OCI-LY3 (cell line): ENCODE measurements around the gene CLEC9A.

ENCODE experiments used
- H2AFZ ChIP-seq: fragments of 200-600, 300-600 bp; shearing (Covaris generic); 2 replicates; pipeline ENCODE4 v1.6.0; 2014; ENCODE audit warnings: antibody characterized with exemption, low read depth, low read length
- H3K27ac ChIP-seq: fragments of 200-600, 300-600 bp; sonication (generic); 2 replicates; pipeline ENCODE4 v1.5.1; 2014; ENCODE audit warnings: mild to moderate bottlenecking, low read length, moderate library complexity, mixed read lengths
- H3K27me3 ChIP-seq: fragments of 200-600, 300-600 bp; sonication (generic); 2 replicates; pipeline ENCODE4 v1.6.1; 2014; ENCODE audit warnings: low read depth, low read length, mixed read lengths
- H3K36me3 ChIP-seq: fragments of 200-600, 300-600 bp; sonication (generic); replicated peaks from 2 replicates; pipeline ENCODE3; 2014; ENCODE audit warnings: low read depth, low read length, mixed read lengths
- H3K4me1 ChIP-seq: fragments of 300-600, 200-600 bp; sonication (generic); 2 replicates; pipeline ENCODE4 v1.6.1; 2014; ENCODE audit warnings: low read length, mixed read lengths
- H3K4me2 ChIP-seq: fragments of 200-600, 300-600 bp; sonication (generic); 2 replicates; pipeline ENCODE4 v1.6.1; 2014; ENCODE audit warnings: low read length, mixed read lengths
- H3K4me3 ChIP-seq: fragments of 300-600, 200-600 bp; sonication (generic); 2 replicates; pipeline ENCODE4 v1.5.1; 2014; ENCODE audit warnings: antibody characterized with exemption, mild to moderate bottlenecking, low read length, moderate library complexity
- H3K79me2 ChIP-seq: fragments of 300-600, 200-600 bp; shearing (Covaris generic); 2 replicates; pipeline ENCODE4 v1.6.1; 2014; ENCODE audit warnings: mild to moderate bottlenecking, low read length, mixed read lengths
- H3K9ac ChIP-seq: fragments of 300-600, 200-600 bp; shearing (Covaris generic); 2 replicates; pipeline ENCODE4 v1.6.0; 2014; ENCODE audit warnings: mild to moderate bottlenecking, low read length, moderate library complexity
- H3K9me3 ChIP-seq: fragments of 200-600, 300-600 bp; shearing (Covaris generic); 2 replicates; pipeline ENCODE4 v1.6.1; 2014; ENCODE audit warnings: low read length, mixed read lengths; ENCODE audit not compliant: insufficient read depth
- H4K20me1 ChIP-seq: fragments of 200-600, 300-600 bp; sonication (generic); 2 replicates; pipeline ENCODE4 v1.6.1; 2016; ENCODE audit warnings: low read length, mixed read lengths; ENCODE audit not compliant: insufficient read depth
- EZH2phosphoT487 ChIP-seq: fragments of 200-600 bp; shearing (Covaris generic); IDR thresholded peaks from 2 replicates; pipeline ENCODE4 v1.6.1; 2018; ENCODE audit warnings: antibody characterized with exemption, mixed run types, low read depth
- TF ChIP-seq, protein P1 (sequence below): fragments of 200-600, 300-600 bp; sonication (generic); IDR thresholded peaks from 2 replicates; pipeline ENCODE4 v1.5.1; 2014; ENCODE audit warnings: antibody characterized with exemption, low read length, low read depth

CLEC9A gene

DNA sequence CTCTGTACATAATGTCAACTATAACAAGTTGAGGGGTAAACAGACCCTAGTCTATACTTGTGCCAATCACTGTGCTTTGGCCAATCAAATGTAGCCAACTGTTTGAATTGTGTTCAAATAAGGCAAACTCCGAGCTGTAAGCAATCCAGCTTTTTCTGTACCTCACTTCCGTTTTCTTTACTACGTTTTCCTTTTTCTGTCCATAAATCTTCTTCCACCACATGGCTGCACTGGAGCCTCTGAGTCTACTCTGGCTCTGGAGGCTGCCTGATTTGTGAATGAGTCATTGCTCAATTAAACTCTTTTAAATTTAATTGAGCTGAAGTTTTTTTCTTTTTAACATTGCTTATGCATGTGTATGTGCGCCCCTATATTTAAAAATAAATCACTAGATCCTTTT, 38.6 kb downstream of the CLEC9A start:
- H3K9ac ChIP-seq = no peak overlapping the region
- H3K9me3 ChIP-seq = no peaks in the 10 kb centered on the region
- H3K27ac ChIP-seq = no peak overlapping the region
- no peaks in the 10 kb centered on the region for H3K36me3 ChIP-seq
- H3K4me1 ChIP-seq = peaks cover 26% of the 10 kb centered on the region
- H2AFZ ChIP-seq = no peak overlapping the region
- peaks cover 7% of the 10 kb centered on the region; the same call in 1 of the 2 replicates for H3K27me3 ChIP-seq
- H3K79me2 ChIP-seq = no peaks in the 10 kb centered on the region
- H4K20me1 ChIP-seq = no peaks in the 10 kb centered on the region
- H3K4me3 ChIP-seq = no peak overlapping the region
- peak overlapping the region; percentile 24; the same call in 1 of the 2 replicates for H3K4me2 ChIP-seq
- no peak for TF ChIP-seq EZH2phosphoT487
- TF ChIP-seq, protein P1, sequence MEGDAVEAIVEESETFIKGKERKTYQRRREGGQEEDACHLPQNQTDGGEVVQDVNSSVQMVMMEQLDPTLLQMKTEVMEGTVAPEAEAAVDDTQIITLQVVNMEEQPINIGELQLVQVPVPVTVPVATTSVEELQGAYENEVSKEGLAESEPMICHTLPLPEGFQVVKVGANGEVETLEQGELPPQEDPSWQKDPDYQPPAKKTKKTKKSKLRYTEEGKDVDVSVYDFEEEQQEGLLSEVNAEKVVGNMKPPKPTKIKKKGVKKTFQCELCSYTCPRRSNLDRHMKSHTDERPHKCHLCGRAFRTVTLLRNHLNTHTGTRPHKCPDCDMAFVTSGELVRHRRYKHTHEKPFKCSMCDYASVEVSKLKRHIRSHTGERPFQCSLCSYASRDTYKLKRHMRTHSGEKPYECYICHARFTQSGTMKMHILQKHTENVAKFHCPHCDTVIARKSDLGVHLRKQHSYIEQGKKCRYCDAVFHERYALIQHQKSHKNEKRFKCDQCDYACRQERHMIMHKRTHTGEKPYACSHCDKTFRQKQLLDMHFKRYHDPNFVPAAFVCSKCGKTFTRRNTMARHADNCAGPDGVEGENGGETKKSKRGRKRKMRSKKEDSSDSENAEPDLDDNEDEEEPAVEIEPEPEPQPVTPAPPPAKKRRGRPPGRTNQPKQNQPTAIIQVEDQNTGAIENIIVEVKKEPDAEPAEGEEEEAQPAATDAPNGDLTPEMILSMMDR = no peak

DNA sequence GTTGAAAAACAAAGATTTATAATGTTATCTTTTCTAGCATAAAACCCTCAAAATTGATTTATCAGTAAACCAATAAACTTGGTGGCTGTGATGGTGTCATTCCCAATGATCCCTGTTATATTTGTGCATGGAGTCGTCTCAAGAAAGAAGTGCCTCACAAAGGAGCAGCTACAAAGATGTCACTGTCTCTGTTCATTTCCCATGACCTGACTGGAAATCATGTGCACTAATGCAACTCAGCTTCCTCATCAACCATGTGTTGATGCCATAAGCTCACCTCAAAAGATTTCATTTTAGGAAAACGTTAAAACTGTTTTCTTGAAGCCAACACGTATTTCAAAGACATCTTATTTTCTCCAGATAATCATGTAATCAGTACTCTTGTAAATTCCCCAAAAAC, 39.5 kb downstream of the CLEC9A start:
- Histone ChIP-seq H3K79me2 (no peaks in the 10 kb centered on the region), H3K4me3 (no peak overlapping the region), H3K4me1 (peaks cover 26% of the 10 kb centered on the region), H3K27me3 (peaks cover 7% of the 10 kb centered on the region; the same call in 1 of the 2 replicates), H3K4me2 (peak overlapping the region; percentile 15; the same call in 1 of the 2 replicates), H3K9ac (no peak overlapping the region), H3K36me3 (no peaks in the 10 kb centered on the region), H2AFZ (no peak overlapping the region), H3K9me3 (no peaks in the 10 kb centered on the region), H3K27ac (no peak overlapping the region), H4K20me1 (no peaks in the 10 kb centered on the region)
- TF ChIP-seq, protein P1 = no peak
- TF ChIP-seq EZH2phosphoT487 = no peak

DNA sequence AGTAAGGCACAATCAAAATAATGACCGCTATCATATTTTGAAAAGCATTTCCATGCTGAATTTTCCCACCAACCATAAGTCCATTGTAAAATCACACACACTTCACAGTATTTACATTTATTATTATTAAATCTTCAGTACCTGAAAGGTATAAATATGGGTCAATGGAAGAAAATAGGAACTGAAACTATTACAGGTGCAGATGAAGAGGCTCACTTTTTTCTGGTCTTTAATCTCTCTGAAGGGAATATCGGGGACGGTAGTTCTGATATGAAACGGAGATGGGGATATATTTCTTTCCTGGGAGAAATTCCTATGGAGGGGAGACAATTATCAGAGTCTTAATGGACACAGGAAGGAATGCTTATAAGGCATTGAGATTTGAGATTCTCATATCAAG, 39.9 kb downstream of the CLEC9A start:
- Histone ChIP-seq H3K4me2 (peak overlapping the region; percentile 15; the same call in 1 of the 2 replicates), H3K9ac (no peak overlapping the region), H2AFZ (no peak overlapping the region), H4K20me1 (no peaks in the 10 kb centered on the region), H3K4me1 (peaks cover 26% of the 10 kb centered on the region), H3K4me3 (no peak overlapping the region), H3K27ac (no peak overlapping the region), H3K79me2 (no peaks in the 10 kb centered on the region), H3K36me3 (no peaks in the 10 kb centered on the region), H3K27me3 (peaks cover 7% of the 10 kb centered on the region; the same call in 1 of the 2 replicates), H3K9me3 (no peaks in the 10 kb centered on the region)
- TF ChIP-seq, protein P1 = no peak
- TF ChIP-seq EZH2phosphoT487 = no peak

DNA sequence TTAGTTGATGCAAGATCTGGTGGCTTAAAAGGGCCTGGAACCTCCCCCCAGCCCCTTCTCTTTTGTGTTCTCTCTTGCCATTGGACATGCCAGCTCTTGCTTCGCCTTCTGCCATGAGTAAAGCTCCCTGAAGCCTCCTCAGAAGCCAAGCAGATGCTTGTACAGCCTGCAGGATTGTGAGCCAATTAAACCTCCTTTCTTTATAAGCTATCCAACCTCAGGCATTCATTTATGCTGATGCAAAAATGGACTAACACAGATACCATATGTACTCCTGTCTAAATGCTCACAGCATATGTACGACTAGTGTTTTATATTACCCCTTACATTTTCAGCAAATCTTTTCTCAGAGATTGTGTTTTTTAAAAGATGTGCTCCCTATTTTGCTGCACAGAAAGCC, 41.6 kb downstream of the CLEC9A start:
- peaks cover 13% of the 10 kb centered on the region; the same call in 1 of the 2 replicates for H3K27me3 ChIP-seq
- no peaks in the 10 kb centered on the region for H4K20me1 ChIP-seq
- no peak overlapping the region for H3K4me3 ChIP-seq
- no peak overlapping the region for H3K27ac ChIP-seq
- no peak overlapping the region for H3K9ac ChIP-seq
- no peak for TF ChIP-seq EZH2phosphoT487
- TF ChIP-seq, protein P1 = no peak
- no peak overlapping the region for H2AFZ ChIP-seq
- H3K4me1 ChIP-seq = peaks cover 26% of the 10 kb centered on the region
- H3K36me3 ChIP-seq = no peaks in the 10 kb centered on the region
- H3K79me2 ChIP-seq = no peaks in the 10 kb centered on the region
- no peak overlapping the region for H3K4me2 ChIP-seq
- no peaks in the 10 kb centered on the region for H3K9me3 ChIP-seq
